Measurements from ENCODE around the gene CYSTM1.

Gene CYSTM1

DNA sequence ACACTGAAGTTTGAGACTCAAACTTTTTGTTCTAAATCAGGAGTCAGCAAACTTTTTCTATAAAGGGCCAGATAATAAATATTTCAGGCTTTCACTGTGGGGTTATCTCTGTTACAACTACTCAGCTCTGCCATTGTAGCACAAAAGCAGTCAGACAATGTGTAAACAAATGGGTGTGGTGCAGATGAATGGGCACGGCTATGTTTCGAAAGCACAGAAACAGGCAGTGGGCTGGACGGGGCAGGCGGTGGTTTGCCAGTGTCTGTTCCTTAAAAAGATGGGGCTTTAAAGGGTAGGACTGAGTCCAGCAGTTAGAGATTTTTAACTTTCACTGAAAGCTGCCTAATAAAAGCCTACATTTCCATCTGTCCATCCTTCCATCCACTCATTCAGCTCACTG, 79.0 kb downstream of the CYSTM1 start:
- TF ChIP-seq, protein P1, sequence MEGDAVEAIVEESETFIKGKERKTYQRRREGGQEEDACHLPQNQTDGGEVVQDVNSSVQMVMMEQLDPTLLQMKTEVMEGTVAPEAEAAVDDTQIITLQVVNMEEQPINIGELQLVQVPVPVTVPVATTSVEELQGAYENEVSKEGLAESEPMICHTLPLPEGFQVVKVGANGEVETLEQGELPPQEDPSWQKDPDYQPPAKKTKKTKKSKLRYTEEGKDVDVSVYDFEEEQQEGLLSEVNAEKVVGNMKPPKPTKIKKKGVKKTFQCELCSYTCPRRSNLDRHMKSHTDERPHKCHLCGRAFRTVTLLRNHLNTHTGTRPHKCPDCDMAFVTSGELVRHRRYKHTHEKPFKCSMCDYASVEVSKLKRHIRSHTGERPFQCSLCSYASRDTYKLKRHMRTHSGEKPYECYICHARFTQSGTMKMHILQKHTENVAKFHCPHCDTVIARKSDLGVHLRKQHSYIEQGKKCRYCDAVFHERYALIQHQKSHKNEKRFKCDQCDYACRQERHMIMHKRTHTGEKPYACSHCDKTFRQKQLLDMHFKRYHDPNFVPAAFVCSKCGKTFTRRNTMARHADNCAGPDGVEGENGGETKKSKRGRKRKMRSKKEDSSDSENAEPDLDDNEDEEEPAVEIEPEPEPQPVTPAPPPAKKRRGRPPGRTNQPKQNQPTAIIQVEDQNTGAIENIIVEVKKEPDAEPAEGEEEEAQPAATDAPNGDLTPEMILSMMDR (IDR thresholded peaks at IDR 0.05; ENCODE audit: control insufficient read depth, insufficient read depth, low read depth, low read length, missing control alignments), result no peak

DNA sequence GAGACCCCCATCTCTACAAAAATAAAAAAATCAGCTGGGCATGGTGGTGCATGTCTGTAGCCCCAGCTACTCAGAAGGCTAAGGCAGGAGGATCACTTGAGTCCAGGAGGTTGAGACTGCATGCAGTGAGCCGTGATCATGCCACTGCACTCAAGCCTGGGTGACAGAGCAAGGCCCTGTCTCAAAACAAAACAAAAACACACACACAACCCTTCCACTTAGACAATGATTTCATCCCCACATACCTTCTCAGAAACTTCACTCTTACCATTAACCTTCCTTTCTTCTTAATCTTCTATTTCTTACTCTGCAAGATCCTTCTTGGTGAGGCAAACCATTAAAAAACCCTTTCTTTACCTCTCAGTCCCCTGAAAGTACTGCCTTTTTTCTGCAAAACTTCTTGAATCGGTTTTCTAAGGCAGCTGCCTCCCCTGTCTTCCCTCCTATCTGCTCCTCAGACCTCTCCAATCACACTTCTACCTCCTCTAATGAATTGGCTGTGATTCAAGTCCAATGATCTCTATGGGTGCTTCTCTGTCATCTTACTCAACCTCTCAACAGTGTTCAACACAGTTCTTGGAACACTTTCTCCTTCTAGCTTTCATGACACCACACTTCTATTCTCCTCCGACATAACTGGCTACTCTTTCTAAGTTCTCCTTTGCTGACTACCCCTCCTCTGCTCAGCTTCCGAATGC, 80.6 kb downstream of the CYSTM1 start:
- H3K4me3 ChIP-seq (ENCODE audit: control insufficient read depth, low read depth, low read length), result no peak overlapping the region
- TF ChIP-seq, protein P1 (IDR thresholded peaks at IDR 0.05; ENCODE audit: control insufficient read depth, insufficient read depth, low read depth, low read length, missing control alignments), result no peak
- DNase-seq (ENCODE audit: low read depth), result no peak

More for the DNA sequence above, 79.0 kb downstream of the CYSTM1 start:
- no peak overlapping the region for H3K4me3 ChIP-seq (ENCODE audit: control insufficient read depth, low read depth, low read length)
- no peak for DNase-seq (ENCODE audit: low read depth)

DNA sequence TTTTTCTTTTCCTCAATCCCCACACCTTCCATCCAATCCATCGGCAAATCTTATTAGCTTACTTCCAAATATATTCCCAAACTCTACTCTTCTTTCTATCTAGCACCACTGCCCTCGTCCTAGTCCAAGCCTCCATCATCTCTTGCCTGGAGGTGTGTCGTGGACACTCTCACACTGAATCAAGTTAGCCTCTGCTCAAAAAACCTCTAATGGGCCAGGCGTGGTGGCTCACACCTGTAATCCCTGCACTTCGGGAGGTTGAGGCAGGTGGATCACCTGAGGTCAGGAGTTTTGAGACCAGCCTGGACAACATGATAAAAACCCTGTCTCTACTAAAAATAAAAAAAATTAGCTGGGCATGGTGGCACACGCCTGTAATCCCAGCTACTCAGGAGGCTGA, 81.7 kb downstream of the CYSTM1 start:
- no peak for DNase-seq (ENCODE audit: low read depth)
- TF ChIP-seq, protein P1 (IDR thresholded peaks at IDR 0.05; ENCODE audit: control insufficient read depth, insufficient read depth, low read depth, low read length, missing control alignments), result no peak

DNA sequence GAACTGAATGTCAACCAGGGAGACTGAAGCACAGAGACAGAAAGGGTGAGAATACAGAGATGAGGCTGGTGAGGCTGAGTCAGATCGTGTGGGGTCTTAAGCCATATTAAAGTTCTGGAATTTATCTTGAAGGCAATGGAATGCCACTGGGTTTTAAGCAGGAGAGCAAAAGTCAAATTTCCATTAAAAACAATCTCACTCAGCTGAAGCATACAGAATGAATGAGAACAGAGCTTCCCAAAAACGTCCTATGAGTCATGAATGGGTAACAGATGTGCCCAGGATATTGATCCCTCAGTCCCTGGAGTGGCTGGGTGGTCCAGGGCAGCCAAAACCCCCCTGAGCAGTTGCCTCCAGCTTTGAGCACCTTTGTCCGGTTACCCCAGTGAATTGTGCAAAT, 83.0 kb downstream of the CYSTM1 start:
- TF ChIP-seq, protein P1 (IDR thresholded peaks at IDR 0.05; ENCODE audit: control insufficient read depth, insufficient read depth, low read depth, low read length, missing control alignments), result no peak
- DNase-seq (ENCODE audit: low read depth), result no peak
- no peak overlapping the region for H3K4me3 ChIP-seq (ENCODE audit: control insufficient read depth, low read depth, low read length)

More for the DNA sequence above, 81.7 kb downstream of the CYSTM1 start:
- no peak overlapping the region for H3K4me3 ChIP-seq (ENCODE audit: control insufficient read depth, low read depth, low read length)

DNA sequence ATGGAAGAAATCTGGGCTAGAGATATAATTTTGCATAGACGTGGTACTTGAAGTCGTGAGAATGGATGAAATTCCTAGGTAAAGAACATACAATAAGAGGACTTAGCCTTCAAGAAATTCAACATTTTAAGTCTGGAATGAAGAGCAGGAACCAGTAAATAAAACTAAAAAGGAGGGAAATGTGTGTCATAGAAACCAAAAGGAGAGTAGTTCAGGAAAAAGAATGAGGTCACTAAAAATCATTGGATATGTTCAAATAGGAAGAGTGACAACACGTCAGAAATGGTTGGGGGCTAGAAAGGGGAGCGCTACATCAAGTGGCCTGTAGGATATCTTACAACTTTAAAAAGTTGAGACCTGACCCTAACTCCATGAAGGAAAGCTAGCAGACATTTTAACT, 83.9 kb downstream of the CYSTM1 start:
- TF ChIP-seq, protein P1 (IDR thresholded peaks at IDR 0.05; ENCODE audit: control insufficient read depth, insufficient read depth, low read depth, low read length, missing control alignments), result no peak
- DNase-seq (ENCODE audit: low read depth), result no peak
- H3K4me3 ChIP-seq (ENCODE audit: control insufficient read depth, low read depth, low read length), result no peak overlapping the region

DNA sequence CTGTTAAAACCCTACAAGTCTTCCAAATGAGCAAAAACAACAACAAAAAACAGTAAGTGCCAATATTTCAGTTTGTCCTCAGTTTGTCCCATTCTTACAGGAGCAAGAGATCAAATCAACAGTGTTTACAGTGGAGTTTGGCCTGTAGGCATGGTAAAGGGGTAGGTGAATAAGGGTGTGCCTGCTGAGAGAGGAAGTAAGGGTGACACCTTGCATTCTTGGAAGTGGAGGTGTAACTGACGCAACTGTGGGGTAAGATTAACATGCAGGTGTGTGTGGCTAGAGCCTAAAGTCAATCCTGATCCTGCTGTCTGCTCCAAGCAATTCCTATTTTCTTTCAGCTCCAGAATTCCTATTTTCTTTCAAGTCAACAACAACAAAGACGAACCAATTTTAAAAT, 84.5 kb downstream of the CYSTM1 start:
- H3K4me3 ChIP-seq (ENCODE audit: control insufficient read depth, low read depth, low read length), result no peak overlapping the region
- TF ChIP-seq, protein P1 (IDR thresholded peaks at IDR 0.05; ENCODE audit: control insufficient read depth, insufficient read depth, low read depth, low read length, missing control alignments), result no peak
- DNase-seq (ENCODE audit: low read depth), result no peak
